ENCODE data around the gene ALKBH5. TPM values are rescaled to one million over a fixed set of nuclear protein-coding genes. Genes with fewer than 3 reads are reported as not detected.
A peak's percentile ranks its signal among the peaks of the same experiment; 100 is the strongest.

ALKBH5 gene
- total and polyA plus RNA-seq, 2 experiments from 2014 or later = 81.9 to 161 TPM

- Histone ChIP-seq H3K27me3 (replicated peaks; ENCODE audit: insufficient read depth) (no peaks in the 10 kb centered on the region), H2AFZ (no peak overlapping the region), H3K4me3 (no peak overlapping the region), H3K9ac (no peak overlapping the region), H3K79me2 (ENCODE audit: insufficient read depth) (peaks cover 10% of the 10 kb centered on the region; the same call in 1 of the 2 replicates), H3K4me1 (ENCODE audit: insufficient read depth) (no peaks in the 10 kb centered on the region), H3K36me3 (ENCODE audit: low read depth) (peaks cover 42% of the 10 kb centered on the region; the same call in 1 of the 2 replicates), H3K4me2 (ENCODE audit: unreplicated experiment) (no peak overlapping the region), H3K9me2 (ENCODE audit: insufficient read depth) (no peaks in the 10 kb centered on the region), H3F3A (ENCODE audit: insufficient read depth) (peaks cover 6% of the 10 kb centered on the region; the same call in 1 of the 2 replicates), H3K9me3 (ENCODE audit: low read depth) (no peaks in the 10 kb centered on the region), H3K27ac (no peak overlapping the region), H4K20me1 (ENCODE audit: insufficient read depth) (no peaks in the 10 kb centered on the region)
- TF ChIP-seq EZH2phosphoT487 (IDR thresholded peaks at IDR 0.05; ENCODE audit: insufficient read depth, low read depth) = no peak
- TF ChIP-seq EZH2 (IDR thresholded peaks at IDR 0.05; ENCODE audit: insufficient read depth, poor library complexity, severe bottlenecking) = no peak
- peak; percentile 76 for DNase-seq
- WGBS, 2 experiments (ENCODE audit: low coverage in 1 of 2, low lambda C conversion rate in 2 of 2, missing lambda C conversion rate in 2 of 2) = 46% methylated on average over 9 of the region's 9 CpGs
- in situ Hi-C loops (cut with MboI) = no loop called here
These were observed 64.7 kb downstream of the ALKBH5 start for GRCh38 chr17:18248300-18248731.

- no peak for TF ChIP-seq EZH2 (IDR thresholded peaks at IDR 0.05; ENCODE audit: insufficient read depth, poor library complexity, severe bottlenecking)
- TF ChIP-seq EZH2phosphoT487 (IDR thresholded peaks at IDR 0.05; ENCODE audit: insufficient read depth, low read depth) = no peak
- Histone ChIP-seq H3K27me3 (replicated peaks; ENCODE audit: insufficient read depth) (no peaks in the 10 kb centered on the region), H3K9me2 (ENCODE audit: insufficient read depth) (no peaks in the 10 kb centered on the region), H2AFZ (no peak overlapping the region), H3F3A (ENCODE audit: insufficient read depth) (peaks cover 6% of the 10 kb centered on the region; the same call in 1 of the 2 replicates), H3K4me2 (ENCODE audit: unreplicated experiment) (no peak overlapping the region), H3K4me1 (ENCODE audit: insufficient read depth) (no peaks in the 10 kb centered on the region), H3K4me3 (no peak overlapping the region), H3K79me2 (ENCODE audit: insufficient read depth) (peaks cover 10% of the 10 kb centered on the region; the same call in 1 of the 2 replicates), H4K20me1 (ENCODE audit: insufficient read depth) (no peaks in the 10 kb centered on the region), H3K9me3 (ENCODE audit: low read depth) (no peaks in the 10 kb centered on the region), H3K36me3 (ENCODE audit: low read depth) (peaks cover 43% of the 10 kb centered on the region; the same call in 1 of the 2 replicates), H3K27ac (no peak overlapping the region), H3K9ac (no peak overlapping the region)
- 87 to 91% methylated on average over 7 of the region's 7 CpGs for WGBS, 2 experiments (ENCODE audit: low coverage in 1 of 2, low lambda C conversion rate in 2 of 2, missing lambda C conversion rate in 2 of 2)
- in situ Hi-C loops (cut with MboI) = no loop called here
- DNase-seq = no peak
These were observed 65.2 kb downstream of the ALKBH5 start for GRCh38 chr17:18248811-18249210.

DNA sequence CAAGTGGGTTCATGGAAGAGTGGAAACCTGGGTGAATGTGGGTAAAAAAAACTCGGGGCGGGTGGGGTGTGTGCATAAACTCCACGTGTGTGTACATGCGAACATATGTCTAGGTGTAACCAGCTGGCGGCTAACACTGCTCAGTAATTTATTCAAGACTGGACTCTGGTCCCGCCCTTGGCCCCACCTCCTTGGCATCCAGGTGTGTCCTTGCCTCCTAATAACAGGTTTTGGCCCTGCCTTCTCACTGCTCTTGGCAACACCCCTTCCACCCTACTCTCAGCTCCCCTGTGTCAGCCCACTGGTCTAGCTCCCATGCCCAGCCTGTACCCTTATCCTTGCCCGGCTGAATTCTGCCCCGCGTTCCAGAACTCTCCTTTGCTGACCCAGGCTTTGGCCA, 66.6 kb downstream of the ALKBH5 start:
- Histone ChIP-seq H3K4me3 (no peak overlapping the region), H3K4me2 (ENCODE audit: unreplicated experiment) (no peak overlapping the region), H3K9me3 (ENCODE audit: low read depth) (no peaks in the 10 kb centered on the region), H3K9ac (no peak overlapping the region), H4K20me1 (ENCODE audit: insufficient read depth) (no peaks in the 10 kb centered on the region), H3K27ac (no peak overlapping the region), H3K36me3 (ENCODE audit: low read depth) (peaks cover 43% of the 10 kb centered on the region), H3K79me2 (ENCODE audit: insufficient read depth) (peaks cover 17% of the 10 kb centered on the region), H3K4me1 (ENCODE audit: insufficient read depth) (no peaks in the 10 kb centered on the region), H3F3A (ENCODE audit: insufficient read depth) (peaks cover 6% of the 10 kb centered on the region; the same call in 1 of the 2 replicates), H2AFZ (no peak overlapping the region), H3K27me3 (replicated peaks; ENCODE audit: insufficient read depth) (no peaks in the 10 kb centered on the region), H3K9me2 (ENCODE audit: insufficient read depth) (no peaks in the 10 kb centered on the region)
- TF ChIP-seq EZH2 (IDR thresholded peaks at IDR 0.05; ENCODE audit: insufficient read depth, poor library complexity, severe bottlenecking) = no peak
- no peak for TF ChIP-seq EZH2phosphoT487 (IDR thresholded peaks at IDR 0.05; ENCODE audit: insufficient read depth, low read depth)
- 81 to 91% methylated on average over 9 of the region's 9 CpGs for WGBS, 2 experiments (ENCODE audit: low coverage in 1 of 2, low lambda C conversion rate in 2 of 2, missing lambda C conversion rate in 2 of 2)
- DNase-seq = no peak
- in situ Hi-C loops (cut with MboI) = no loop called here

- Histone ChIP-seq H3K79me2 (ENCODE audit: insufficient read depth) (peaks cover 21% of the 10 kb centered on the region), H3K4me2 (ENCODE audit: unreplicated experiment) (no peak overlapping the region), H3K9ac (no peak overlapping the region), H3K4me3 (no peak overlapping the region), H3K27ac (no peak overlapping the region), H3K9me2 (ENCODE audit: insufficient read depth) (no peaks in the 10 kb centered on the region), H3K27me3 (replicated peaks; ENCODE audit: insufficient read depth) (no peaks in the 10 kb centered on the region), H2AFZ (no peak overlapping the region), H3K4me1 (ENCODE audit: insufficient read depth) (no peaks in the 10 kb centered on the region), H3F3A (ENCODE audit: insufficient read depth) (peaks cover 6% of the 10 kb centered on the region; the same call in 1 of the 2 replicates), H3K9me3 (ENCODE audit: low read depth) (no peaks in the 10 kb centered on the region), H4K20me1 (ENCODE audit: insufficient read depth) (no peaks in the 10 kb centered on the region), H3K36me3 (ENCODE audit: low read depth) (peaks cover 44% of the 10 kb centered on the region)
- in situ Hi-C loops (cut with MboI) = no loop called here
- TF ChIP-seq EZH2phosphoT487 (IDR thresholded peaks at IDR 0.05; ENCODE audit: insufficient read depth, low read depth) (no peak), EZH2 (IDR thresholded peaks at IDR 0.05; ENCODE audit: insufficient read depth, poor library complexity, severe bottlenecking) (no peak)
- 88% methylated on average over 14 of the region's 14 CpGs for WGBS, 2 experiments (ENCODE audit: low coverage in 1 of 2, low lambda C conversion rate in 2 of 2, missing lambda C conversion rate in 2 of 2)
- DNase-seq = no peak
These were observed 67.1 kb downstream of the ALKBH5 start for GRCh38 chr17:18250708-18251107.

All from GM23248 (cell line).